ENCODE measurements around the gene BCL6. TPM values are rescaled to one million over a fixed set of nuclear protein-coding genes. Genes with fewer than 3 reads are reported as not detected.

The BCL6 gene
- total and polyA plus RNA-seq, 2 of the 8 experiments (the other 6 are each of a cell fraction or from before 2014, with no cell fraction given) = 5.7 to 10.4 TPM

DNA sequence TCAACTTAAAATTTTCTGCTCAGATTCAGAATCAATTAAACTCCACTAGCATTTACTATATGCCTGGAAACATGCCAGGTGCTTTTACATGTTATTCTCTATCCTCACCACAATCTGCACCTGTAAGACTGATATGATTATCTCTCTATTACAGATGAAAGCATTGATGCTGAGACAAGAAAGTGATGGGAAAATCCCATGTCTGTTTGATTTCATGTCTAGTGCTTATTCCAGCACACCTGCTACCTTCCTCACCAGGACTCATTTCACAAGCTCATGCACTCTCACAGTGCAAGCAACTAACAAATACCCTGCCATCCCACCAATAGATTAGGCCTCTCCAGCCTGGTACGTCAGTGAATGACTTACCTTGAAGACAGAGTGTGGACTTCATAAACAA is 25.0 kb upstream of the BCL6 start (continued):
- TF ChIP-seq, protein P1, sequence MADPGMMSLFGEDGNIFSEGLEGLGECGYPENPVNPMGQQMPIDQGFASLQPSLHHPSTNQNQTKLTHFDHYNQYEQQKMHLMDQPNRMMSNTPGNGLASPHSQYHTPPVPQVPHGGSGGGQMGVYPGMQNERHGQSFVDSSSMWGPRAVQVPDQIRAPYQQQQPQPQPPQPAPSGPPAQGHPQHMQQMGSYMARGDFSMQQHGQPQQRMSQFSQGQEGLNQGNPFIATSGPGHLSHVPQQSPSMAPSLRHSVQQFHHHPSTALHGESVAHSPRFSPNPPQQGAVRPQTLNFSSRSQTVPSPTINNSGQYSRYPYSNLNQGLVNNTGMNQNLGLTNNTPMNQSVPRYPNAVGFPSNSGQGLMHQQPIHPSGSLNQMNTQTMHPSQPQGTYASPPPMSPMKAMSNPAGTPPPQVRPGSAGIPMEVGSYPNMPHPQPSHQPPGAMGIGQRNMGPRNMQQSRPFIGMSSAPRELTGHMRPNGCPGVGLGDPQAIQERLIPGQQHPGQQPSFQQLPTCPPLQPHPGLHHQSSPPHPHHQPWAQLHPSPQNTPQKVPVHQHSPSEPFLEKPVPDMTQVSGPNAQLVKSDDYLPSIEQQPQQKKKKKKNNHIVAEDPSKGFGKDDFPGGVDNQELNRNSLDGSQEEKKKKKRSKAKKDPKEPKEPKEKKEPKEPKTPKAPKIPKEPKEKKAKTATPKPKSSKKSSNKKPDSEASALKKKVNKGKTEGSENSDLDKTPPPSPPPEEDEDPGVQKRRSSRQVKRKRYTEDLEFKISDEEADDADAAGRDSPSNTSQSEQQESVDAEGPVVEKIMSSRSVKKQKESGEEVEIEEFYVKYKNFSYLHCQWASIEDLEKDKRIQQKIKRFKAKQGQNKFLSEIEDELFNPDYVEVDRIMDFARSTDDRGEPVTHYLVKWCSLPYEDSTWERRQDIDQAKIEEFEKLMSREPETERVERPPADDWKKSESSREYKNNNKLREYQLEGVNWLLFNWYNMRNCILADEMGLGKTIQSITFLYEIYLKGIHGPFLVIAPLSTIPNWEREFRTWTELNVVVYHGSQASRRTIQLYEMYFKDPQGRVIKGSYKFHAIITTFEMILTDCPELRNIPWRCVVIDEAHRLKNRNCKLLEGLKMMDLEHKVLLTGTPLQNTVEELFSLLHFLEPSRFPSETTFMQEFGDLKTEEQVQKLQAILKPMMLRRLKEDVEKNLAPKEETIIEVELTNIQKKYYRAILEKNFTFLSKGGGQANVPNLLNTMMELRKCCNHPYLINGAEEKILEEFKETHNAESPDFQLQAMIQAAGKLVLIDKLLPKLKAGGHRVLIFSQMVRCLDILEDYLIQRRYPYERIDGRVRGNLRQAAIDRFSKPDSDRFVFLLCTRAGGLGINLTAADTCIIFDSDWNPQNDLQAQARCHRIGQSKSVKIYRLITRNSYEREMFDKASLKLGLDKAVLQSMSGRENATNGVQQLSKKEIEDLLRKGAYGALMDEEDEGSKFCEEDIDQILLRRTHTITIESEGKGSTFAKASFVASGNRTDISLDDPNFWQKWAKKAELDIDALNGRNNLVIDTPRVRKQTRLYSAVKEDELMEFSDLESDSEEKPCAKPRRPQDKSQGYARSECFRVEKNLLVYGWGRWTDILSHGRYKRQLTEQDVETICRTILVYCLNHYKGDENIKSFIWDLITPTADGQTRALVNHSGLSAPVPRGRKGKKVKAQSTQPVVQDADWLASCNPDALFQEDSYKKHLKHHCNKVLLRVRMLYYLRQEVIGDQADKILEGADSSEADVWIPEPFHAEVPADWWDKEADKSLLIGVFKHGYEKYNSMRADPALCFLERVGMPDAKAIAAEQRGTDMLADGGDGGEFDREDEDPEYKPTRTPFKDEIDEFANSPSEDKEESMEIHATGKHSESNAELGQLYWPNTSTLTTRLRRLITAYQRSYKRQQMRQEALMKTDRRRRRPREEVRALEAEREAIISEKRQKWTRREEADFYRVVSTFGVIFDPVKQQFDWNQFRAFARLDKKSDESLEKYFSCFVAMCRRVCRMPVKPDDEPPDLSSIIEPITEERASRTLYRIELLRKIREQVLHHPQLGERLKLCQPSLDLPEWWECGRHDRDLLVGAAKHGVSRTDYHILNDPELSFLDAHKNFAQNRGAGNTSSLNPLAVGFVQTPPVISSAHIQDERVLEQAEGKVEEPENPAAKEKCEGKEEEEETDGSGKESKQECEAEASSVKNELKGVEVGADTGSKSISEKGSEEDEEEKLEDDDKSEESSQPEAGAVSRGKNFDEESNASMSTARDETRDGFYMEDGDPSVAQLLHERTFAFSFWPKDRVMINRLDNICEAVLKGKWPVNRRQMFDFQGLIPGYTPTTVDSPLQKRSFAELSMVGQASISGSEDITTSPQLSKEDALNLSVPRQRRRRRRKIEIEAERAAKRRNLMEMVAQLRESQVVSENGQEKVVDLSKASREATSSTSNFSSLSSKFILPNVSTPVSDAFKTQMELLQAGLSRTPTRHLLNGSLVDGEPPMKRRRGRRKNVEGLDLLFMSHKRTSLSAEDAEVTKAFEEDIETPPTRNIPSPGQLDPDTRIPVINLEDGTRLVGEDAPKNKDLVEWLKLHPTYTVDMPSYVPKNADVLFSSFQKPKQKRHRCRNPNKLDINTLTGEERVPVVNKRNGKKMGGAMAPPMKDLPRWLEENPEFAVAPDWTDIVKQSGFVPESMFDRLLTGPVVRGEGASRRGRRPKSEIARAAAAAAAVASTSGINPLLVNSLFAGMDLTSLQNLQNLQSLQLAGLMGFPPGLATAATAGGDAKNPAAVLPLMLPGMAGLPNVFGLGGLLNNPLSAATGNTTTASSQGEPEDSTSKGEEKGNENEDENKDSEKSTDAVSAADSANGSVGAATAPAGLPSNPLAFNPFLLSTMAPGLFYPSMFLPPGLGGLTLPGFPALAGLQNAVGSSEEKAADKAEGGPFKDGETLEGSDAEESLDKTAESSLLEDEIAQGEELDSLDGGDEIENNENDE (IDR thresholded peaks at IDR 0.05; ENCODE audit: insufficient replicate concordance, low read length) = no peak
- TF ChIP-seq POLR2AphosphoS5 (IDR thresholded peaks at IDR 0.05; ENCODE audit: low read depth, low read length) (no peak), RXRA (IDR thresholded peaks at IDR 0.05; ENCODE audit: insufficient read depth, low read depth, low read length) (no peak), CHD2 (IDR thresholded peaks at IDR 0.05; ENCODE audit: low read length) (no peak), EP300 (IDR thresholded peaks at IDR 0.05; ENCODE audit: borderline replicate concordance in 1 of 2, low read depth in 2 of 2, low read length in 2 of 2) (no peak), KDM4A (IDR thresholded peaks at IDR 0.05; ENCODE audit: low read depth, low read length, severe bottlenecking) (no peak)
- TF ChIP-seq, protein P2, sequence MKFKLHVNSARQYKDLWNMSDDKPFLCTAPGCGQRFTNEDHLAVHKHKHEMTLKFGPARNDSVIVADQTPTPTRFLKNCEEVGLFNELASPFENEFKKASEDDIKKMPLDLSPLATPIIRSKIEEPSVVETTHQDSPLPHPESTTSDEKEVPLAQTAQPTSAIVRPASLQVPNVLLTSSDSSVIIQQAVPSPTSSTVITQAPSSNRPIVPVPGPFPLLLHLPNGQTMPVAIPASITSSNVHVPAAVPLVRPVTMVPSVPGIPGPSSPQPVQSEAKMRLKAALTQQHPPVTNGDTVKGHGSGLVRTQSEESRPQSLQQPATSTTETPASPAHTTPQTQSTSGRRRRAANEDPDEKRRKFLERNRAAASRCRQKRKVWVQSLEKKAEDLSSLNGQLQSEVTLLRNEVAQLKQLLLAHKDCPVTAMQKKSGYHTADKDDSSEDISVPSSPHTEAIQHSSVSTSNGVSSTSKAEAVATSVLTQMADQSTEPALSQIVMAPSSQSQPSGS (IDR thresholded peaks at IDR 0.05; ENCODE audit: low read length) = no peak
